HG02571 (cell line): Measurements from ENCODE around the gene UBASH3B.

Source experiments
- ATAC-seq: cut with Tn5 transposase; IDR thresholded peaks from one replicate; pipeline ENCODE4 v1.9.1; 2021; ENCODE audit warnings: mild to moderate bottlenecking, moderate library complexity; ENCODE audit not compliant: unreplicated experiment

Gene UBASH3B

GRCh38 chr11:122749005-122749687, 93.6 kb downstream of the UBASH3B start:
- peak; percentile 86 for ATAC-seq

GRCh38 chr11:122750049-122750448, 94.5 kb downstream of the UBASH3B start:
- ATAC-seq = no peak

GRCh38 chr11:122751292-122752070, 96.0 kb downstream of the UBASH3B start:
- ATAC-seq = no peak

GRCh38 chr11:122754028-122754427, 98.5 kb downstream of the UBASH3B start:
- no peak for ATAC-seq

DNA sequence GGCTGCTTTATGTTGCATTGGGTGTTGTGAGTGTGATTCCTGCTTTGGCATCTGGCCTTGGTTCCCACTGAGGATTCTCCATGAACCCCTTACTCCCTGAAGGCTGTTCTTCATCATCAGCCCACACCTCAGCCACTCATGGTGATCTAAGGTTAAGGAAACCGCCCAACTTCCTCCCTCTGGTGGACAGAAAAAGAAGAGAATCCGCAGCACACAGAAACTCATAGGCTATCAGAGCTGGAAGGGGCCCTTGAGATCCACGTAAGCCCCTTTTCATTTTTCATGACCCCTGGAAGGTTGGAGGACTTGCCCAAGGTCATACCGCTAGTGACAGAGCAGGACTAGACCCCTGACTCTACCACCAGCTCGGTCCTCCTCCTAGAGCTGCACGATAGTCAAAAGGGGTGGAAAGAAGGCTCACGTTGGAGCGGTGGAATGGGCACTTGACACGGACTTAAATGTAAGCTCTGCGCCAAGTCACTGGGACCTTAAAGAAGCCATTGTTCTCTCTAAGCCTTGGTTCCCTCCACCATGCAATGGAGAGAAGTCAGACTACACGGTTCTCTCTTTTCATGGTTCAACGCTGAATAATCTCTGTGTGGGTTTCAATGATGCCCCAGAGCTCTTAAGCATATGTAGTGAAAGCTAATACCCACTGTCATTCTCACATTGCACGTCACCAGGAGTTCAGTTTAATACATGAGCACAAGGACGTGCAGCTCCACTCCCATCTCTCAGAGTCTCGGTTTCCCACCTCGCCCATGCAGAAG, 99.2 kb downstream of the UBASH3B start:
- no peak for ATAC-seq

DNA sequence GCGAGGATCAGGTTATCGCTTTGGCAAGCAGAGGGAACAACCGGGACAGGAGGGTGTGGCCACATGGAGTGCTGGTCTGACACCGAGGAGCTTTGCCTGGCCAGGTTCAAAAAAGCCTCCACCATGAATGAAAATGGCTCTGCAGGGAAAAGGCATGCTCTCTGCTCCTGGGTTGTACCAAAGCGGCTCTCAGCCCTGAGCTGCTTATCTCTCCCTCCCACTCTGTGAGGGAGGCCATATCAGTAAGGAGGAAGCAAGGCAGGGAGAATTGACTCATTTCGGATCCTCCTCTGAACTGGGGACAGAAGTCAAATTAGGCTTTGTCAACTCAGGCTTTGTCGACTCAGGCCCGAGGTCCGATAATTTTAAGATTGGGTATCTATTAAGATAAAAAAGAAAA, 99.9 kb downstream of the UBASH3B start:
- no peak for ATAC-seq

GRCh38 chr11:122755941-122756340, 100.4 kb downstream of the UBASH3B start:
- ATAC-seq = no peak

GRCh38 chr11:122756417-122756816, 100.9 kb downstream of the UBASH3B start:
- ATAC-seq = peak; percentile 54

GRCh38 chr11:122757201-122757600, 101.7 kb downstream of the UBASH3B start:
- no peak for ATAC-seq

DNA sequence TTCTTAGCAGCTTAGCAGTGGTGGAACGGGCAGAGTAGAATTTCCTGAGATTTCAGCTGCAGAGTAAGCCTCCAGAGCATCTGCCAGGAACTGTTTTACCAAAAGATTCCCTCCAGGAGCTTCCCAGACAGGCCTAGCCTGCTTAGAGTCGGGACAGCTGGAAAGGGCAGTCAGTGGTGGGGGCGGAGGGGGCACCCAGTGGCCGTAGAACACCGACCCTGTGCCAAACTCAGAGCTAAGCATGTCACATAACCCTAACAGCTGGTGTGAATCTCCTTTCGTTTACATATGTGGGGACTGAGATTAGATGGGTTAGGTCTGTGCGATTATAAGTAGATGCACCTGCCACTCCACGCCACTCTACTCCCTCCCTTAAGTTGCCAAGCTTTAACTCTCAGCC, 102.8 kb downstream of the UBASH3B start:
- no peak for ATAC-seq

- no peak for ATAC-seq
Observed at GRCh38 chr11:122758974-122759373, 103.5 kb downstream of the UBASH3B start.

- ATAC-seq = no peak
Observed at GRCh38 chr11:122763108-122763507, 107.6 kb downstream of the UBASH3B start.

DNA sequence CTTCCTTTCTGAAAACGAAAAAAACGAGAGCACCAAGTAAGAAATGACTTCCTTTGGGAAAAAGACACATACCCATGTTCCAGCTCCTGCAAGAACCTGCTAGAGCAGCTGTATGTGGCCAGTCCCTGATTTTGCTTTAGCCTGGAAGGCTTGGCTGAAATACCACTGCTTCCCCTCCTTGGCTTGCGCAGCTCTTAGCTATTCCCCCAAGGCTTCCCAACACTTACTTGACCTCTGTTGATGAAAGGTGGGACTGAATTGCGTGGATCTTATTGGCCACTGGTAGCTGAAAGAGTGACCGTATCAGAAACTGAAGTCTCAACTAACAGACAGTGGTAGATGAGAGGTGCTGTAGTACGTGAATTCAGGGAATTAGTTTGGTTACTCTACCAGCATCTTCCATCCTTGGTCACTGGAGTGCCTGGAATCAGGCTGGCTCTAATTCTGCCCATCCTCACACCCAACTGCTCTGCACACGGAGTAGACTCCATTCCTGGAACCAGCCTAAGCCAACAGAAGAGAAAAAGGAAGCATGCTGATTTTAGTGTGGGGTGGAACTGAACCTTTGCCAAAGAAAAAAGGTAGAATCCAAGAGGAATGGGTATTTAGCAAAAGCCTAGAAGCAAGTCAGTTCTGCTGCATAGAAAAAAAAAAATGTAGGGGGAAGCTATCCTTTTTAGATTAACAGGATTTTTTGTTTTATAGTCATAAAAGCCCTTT, 109.0 kb downstream of the UBASH3B start:
- no peak for ATAC-seq

DNA sequence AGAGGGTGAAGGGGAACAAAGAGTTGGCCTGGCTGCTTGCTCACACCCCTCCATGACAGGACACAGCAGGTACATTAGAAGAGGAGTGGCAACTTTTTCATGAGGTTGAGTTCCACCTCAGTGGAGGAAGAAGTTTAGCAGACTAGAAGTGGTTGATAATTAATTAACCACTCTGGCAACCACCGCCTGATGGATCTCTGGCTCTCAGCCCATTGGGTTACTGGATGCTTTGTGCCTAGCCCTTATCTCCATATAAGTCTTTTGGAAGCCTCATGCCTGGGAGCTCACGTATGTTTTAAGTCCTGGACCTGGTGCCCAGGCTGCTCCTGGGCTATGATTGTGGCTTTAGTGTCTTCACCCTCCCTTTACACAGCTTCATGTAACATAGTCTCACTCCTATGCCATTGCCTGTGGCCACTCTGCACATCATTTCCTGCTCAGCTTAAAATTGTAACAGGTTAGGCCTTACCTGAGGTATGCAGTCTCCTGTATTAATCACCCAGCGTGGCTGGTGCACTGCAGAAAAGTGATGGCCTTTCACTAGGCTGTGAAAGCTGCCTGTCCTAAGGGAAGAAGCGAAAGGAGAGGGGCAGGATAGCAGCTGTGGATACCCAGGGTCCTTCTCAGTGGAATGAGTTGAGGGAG, 110.1 kb downstream of the UBASH3B start:
- no peak for ATAC-seq

DNA sequence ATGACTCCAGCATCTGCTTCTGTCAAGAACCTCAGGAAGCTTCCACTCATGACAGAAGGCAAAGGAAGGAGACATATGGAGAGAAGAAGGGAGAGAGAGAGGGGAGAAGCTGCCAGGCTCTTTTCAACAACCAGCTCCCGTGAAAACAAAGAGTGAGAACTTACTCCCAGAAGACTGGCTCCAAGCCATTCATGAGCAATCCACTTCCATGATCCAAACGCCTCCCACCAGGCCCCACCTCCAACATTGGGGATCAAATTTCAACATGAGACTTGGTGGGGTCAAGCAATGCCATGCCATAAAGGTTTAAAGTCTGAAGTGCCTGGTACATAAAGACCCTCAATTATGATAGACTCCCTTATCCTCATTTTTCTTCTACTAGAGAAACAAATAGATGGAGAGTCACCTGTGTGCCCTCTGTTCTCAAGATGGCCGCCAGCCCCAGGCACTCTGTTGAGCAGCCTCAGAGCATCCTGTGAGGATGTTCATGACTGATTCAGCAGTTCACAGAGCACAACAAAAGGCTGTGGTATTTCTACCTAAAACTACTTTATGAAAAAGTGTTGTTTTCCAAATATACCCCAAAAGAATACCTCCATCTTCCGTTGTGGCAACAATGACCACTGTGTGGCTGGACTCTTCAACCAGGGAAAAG, 113.7 kb downstream of the UBASH3B start:
- no peak for ATAC-seq

GRCh38 chr11:122772945-122773344, 117.4 kb downstream of the UBASH3B start:
- ATAC-seq = no peak

DNA sequence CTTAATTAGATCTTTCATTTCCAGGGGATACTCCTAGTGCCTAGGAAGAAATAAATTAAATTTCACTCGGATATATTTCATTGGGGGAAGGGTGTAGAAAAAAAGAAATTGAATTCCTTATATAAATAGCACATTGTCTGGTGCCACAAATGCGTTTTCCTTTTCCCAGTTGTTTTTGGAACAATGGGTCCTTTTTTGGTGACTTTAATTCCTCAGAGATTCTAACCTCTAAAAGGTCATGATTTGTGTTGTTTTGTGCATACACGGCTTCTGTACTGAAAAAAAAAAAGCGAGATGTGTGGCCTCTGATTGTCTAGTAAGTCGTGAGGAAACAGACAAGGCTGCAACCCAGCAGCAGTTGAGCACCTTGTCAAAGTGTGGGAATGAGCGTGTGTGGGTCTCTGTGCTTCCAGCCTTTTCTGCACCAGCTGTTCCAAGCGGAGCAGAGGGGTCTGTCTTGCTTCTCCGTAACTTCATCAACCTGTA, 118.3 kb downstream of the UBASH3B start:
- ATAC-seq = no peak

GRCh38 chr11:122775675-122776271, 120.3 kb downstream of the UBASH3B start:
- no peak for ATAC-seq

GRCh38 chr11:122776546-122776945, 121.0 kb downstream of the UBASH3B start:
- no peak for ATAC-seq
